ENCODE measurements around the gene NADSYN1.

Gene NADSYN1

DNA sequence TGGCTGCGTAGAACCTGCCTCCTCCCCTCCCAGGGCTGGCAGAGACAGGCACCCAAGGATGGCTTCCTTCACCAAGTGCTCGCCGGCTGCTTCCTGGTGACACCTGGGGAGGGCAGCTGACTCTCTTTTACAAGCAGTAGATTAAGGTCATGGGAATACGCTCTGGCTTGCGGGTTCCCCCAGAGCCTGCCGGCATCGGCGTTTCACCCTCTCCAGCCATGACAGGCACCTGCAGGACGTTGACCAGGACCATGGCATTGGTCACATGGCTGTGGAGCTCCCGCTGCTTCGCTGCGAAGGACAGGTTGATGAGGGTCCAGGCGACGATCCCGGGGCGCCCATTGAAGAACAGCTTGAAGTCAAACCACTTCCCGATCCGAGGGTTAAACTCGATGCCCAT, 14.4 kb upstream of the NADSYN1 start:
- TF ChIP-seq, protein P1, sequence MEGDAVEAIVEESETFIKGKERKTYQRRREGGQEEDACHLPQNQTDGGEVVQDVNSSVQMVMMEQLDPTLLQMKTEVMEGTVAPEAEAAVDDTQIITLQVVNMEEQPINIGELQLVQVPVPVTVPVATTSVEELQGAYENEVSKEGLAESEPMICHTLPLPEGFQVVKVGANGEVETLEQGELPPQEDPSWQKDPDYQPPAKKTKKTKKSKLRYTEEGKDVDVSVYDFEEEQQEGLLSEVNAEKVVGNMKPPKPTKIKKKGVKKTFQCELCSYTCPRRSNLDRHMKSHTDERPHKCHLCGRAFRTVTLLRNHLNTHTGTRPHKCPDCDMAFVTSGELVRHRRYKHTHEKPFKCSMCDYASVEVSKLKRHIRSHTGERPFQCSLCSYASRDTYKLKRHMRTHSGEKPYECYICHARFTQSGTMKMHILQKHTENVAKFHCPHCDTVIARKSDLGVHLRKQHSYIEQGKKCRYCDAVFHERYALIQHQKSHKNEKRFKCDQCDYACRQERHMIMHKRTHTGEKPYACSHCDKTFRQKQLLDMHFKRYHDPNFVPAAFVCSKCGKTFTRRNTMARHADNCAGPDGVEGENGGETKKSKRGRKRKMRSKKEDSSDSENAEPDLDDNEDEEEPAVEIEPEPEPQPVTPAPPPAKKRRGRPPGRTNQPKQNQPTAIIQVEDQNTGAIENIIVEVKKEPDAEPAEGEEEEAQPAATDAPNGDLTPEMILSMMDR (conservative IDR thresholded peaks at IDR 0.05; ENCODE audit: low read depth, low read length), result no peak
- H3K4me3 ChIP-seq (ENCODE audit: low read length), result no peak overlapping the region
- DNase-seq (ENCODE audit: low read depth), result no peak

DNA sequence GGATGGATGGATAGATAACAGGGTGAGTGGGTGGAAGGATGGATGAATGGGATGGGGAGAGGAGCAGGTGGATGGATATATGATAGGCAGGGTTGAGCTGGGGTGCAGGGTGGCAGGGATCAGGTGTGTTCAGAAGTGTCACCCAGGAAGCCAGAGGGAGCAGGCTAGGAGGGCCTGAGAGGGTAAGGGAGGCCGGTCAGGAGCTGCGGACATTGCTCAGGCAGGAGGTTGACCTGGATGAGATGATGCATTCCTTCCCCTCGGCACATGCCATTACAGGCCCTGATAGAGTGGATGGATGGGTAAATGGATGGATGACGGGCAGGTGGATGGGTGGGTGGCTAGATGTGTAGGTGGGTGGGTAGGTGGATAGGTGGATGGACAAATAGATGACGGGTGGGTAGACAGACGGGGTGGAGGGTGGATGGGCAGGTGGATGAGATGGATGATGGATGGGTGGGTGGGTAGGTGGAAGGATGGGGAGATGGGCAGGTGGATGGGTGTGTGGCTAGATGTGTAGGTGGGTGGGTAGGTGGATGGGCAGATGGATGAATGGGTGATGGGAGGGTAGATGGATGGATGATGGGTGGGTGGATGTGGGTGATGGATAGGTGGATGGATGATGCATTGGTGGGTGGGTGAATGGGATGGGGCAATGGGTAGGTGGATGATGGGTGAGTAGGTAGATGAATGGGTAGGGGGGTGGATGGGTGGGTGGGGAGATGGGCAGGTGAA, 12.8 kb upstream of the NADSYN1 start:
- TF ChIP-seq, protein P1 (conservative IDR thresholded peaks at IDR 0.05; ENCODE audit: low read depth, low read length), result no peak
- no peak for DNase-seq (ENCODE audit: low read depth)
- H3K4me3 ChIP-seq (ENCODE audit: low read length), result no peak overlapping the region

DNA sequence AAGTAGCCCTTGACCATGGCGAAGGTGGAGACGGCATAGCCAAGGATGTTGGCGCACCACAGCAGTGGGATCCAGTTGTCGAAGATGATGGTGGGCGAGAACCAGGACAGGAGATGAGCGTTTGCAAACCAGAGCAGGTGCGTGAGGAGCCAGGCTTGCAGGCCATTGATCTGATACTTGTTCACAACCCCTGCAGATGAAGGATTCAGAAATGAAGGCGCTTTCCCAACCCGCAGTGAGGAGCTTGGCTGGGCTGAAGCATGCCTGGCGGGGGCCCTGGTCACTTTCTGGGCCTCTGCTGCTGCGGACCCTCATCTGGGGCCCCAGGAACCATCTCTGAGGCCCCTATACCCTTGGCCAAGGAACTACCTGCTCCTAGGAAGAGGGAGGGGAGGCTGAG, 11.8 kb upstream of the NADSYN1 start:
- H3K4me3 ChIP-seq (ENCODE audit: low read length), result no peak overlapping the region
- TF ChIP-seq, protein P1 (conservative IDR thresholded peaks at IDR 0.05; ENCODE audit: low read depth, low read length), result no peak
- DNase-seq (ENCODE audit: low read depth), result no peak

DNA sequence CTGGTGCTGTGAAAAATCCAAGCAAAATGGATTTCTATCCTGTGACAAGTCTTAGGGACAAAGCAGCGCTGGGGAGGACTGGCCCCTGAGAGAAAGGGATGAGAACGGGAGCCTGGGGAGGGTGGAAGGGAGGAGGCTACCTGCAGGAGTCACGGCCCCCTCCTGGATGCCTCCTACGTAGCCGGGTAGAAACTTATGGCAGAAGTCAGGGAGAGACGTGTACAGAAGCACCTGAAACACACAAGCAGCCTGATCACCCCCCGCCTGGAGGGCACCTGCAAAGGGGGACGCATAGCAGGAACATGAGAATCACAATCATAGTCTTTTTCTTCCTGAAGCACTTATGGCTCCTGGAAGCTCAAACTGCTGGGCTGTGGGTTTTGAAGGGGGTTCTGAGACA, 10.9 kb upstream of the NADSYN1 start:
- DNase-seq (ENCODE audit: low read depth), result no peak
- TF ChIP-seq, protein P1 (conservative IDR thresholded peaks at IDR 0.05; ENCODE audit: low read depth, low read length), result no peak
- no peak overlapping the region for H3K4me3 ChIP-seq (ENCODE audit: low read length)

DNA sequence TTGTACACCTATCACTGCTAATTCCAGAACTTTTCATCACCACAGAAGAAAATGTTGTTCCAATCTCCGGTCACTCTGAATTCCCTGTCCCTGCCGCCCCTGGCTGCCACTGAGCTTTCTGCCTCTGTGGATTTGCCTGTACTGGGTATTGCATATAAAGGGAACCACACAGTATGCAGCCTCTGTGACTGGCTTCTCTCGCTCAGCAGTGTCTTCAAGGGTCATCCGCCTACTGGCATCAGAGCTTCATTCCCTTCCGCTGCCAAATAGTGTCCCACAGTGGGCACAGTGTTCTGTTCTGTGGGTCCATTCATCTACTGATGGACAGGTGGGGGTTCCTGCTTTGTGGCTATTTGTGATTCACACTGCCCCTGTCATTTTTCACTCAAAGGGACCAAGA, 10.1 kb upstream of the NADSYN1 start:
- TF ChIP-seq, protein P1 (conservative IDR thresholded peaks at IDR 0.05; ENCODE audit: low read depth, low read length), result no peak
- DNase-seq (ENCODE audit: low read depth), result no peak
- no peak overlapping the region for H3K4me3 ChIP-seq (ENCODE audit: low read length)

DNA sequence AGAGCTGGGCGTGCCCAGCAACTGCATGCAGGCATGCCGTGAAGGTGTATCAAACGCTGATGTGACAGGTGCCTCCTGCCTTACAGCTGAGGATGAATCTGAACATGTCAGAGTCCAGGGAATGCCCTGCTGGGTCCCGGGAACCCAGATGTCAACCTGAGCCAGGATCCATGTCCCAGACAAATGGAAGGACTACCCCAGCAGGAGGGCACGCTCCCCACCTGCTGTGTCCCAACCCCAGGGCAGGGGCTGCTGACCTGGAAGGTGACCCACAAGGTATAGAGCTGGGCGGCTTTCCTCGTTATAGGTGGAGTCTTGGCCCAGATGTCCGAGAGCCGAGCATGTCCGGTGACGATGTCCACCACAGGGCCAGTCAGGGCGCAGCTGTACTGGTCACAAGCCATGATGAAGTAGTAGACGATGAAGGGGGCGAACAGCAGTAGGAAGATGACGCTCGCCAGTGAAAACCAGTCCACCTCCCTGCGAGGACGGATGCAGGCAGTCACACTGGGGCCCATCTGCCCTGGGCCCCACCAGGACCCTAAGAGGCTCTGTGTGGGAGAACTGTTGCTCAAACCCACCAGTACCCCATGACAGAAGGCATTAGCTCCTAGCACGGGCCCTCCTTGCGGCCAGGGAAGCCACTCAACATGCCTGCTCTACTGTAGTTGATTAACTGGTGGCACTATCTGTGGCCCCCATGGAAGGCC, 9.1 kb upstream of the NADSYN1 start:
- no peak for DNase-seq (ENCODE audit: low read depth)
- TF ChIP-seq, protein P1 (conservative IDR thresholded peaks at IDR 0.05; ENCODE audit: low read depth, low read length), result no peak
- H3K4me3 ChIP-seq (ENCODE audit: low read length), result no peak overlapping the region

DNA sequence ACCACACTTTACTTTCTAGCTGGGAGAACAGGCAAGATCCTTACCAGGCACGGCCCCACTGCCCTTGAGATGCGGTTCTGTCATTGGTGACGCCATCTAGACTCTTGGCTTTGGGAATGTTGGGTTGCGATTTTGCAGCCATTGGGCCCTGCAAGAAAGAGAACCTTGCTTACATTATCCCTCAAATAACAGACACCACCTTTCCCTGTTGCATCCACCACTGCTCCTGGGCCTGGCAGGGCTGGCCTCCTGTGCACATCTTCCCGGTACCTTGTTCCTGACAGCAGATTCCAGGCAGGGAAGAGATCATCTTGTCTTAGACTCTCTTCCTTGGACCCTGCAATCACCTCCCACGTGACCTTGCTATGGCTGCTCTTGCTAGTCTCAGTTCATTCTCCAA, 8.2 kb upstream of the NADSYN1 start:
- TF ChIP-seq, protein P1 (conservative IDR thresholded peaks at IDR 0.05; ENCODE audit: low read depth, low read length), result no peak
- no peak for DNase-seq (ENCODE audit: low read depth)

More for the DNA sequence above, 8.2 kb upstream of the NADSYN1 start:
- H3K4me3 ChIP-seq (ENCODE audit: low read length), result no peak overlapping the region

Data from retinal pigment epithelial cell (primary cell).